Measurements from ENCODE around the gene GPR18.

The GPR18 gene

DNA sequence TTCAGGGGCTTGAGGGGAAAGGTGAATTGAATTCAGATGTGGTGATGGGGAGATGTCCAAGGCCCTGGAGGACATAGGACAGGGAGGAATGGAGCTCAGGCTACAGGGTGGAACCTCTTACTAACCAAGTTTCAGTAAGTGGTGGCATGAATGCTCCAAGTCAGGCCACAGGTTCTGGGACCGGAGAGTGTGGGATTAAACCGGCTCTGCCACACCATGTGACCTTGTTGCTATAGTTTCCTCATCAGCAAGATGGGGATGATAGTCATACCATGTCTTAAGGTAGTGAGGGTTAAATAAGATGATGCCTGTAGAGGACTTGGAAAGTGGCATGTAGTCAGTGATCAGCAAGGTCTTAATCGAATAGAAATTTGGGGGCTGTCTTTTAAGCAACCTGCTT, 32.7 kb upstream of the GPR18 start:
- no peak for DNase-seq

DNA sequence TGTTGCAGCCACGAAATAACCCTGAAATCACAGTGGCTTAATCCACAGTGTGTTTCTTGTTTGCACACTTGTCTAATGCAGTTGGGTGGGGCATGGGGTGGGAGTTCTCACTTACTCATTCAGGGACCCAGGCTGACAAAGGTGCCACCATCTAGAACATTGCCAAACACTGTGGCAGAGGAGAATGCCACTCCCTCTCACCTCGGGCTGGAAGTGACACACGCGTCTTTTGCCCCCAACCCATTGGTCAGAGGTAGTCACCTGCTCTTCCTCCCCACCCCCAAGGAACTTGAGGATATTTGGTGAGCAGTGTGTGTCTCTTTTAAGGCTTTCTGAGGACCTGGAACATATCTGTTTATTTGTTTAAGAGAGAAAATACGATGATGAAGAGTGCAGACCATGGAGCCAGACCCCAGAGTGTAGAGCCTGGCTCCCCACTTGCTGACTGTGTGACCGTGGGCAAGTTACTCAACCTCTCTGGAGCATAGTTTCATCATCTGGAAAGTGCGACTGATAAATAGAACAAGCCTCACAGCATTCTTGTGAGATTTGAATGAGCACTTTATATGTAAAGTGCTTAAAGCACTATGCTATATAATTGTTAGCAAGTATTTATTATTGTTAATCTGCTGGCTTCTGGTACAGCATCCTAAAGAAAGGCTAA, 31.6 kb upstream of the GPR18 start:
- peak; percentile 40 to 47 for DNase-seq

DNA sequence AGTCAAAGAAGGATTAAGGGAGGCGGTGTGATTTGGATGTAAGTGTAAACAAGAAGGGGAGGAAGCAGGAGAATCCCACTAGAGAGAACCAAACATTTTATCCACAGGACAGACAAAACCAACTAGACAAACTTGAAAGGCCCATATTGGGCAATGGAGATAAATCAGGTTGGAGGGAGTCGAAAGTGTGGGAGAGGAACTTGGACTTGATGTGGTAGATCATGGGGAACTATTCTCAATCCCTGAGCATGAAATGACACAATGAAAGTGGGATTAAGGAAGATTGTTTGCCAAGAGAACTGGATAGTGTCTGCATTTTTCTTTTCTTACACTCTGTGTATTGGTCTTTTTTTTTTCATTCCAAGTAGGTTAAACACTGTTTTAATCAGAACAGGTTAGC, 31.1 kb upstream of the GPR18 start:
- no peak for DNase-seq

DNA sequence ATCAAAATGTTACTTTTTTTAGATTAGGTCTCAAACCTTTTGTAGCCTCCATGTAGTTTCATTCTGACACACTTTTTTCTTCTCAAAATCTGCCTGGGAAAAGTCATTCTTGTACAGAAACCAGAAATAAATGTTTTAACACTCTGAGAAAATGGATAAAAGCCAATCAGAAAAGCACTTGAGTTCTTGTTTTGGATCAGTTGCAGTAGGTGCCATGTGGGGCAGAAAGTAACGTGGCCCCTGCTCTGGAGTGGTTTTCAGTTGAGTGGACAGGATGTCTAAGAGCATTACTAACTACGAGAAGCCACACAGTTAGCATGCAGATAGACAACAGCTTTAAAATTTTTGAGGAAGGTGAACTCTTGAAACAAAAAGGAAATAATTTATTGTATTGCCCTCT, 29.9 kb upstream of the GPR18 start:
- DNase-seq = peak; percentile 59 to 61

DNA sequence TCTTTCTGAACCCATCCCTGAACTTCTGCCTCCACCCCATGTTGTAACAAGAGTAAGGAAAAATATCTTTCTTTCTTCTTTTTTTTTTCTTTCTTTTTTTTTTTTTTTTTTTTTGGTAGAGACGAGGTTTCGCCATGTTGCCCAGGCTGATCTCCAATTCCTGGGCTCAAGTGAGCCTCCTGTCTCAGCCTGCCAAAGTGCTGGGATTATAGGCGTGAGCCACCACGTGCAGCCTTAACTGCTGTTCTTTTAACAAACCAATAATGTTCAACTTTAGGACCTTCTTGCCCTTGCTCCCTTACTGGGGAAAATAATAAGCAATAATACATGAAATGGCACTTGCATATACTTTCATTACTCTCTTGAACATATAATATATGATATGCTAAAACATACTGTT, 29.4 kb upstream of the GPR18 start:
- DNase-seq = no peak

DNA sequence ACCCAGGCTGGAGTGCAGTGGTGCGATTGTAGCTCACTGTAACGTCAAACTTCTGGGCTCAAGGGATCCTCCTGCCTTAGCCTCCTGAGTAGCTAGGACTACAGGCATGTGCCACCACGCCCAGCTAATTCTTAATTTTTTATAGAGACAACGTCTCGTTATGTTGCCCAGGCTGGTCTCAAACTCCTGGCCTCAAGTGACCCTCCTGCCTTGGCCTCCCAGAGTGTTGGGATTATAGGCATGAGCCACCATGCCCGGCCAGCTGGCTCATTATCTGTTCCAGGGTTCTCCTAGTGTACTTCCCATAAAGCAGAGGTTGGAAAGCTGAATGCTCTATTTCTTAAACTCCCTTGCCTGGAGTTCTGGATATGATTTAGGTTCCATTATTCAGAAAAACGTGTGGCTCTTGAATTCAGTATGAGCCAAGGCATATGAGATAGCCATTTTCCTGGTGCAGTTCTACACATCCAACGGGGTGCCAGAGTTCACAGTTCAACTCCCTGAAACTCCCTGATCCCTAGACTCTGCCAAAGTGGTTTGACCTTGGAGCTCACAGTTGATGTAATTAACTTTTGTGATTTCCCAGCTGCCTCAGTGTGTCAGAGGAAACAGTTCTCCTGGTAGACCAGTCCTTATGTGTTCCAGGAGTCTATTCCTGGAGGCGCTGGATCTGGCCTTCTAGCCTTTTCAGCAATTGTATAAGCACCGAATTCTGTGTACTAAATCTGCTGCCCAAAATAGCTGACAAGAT, 27.4 kb upstream of the GPR18 start:
- DNase-seq = no peak

DNA sequence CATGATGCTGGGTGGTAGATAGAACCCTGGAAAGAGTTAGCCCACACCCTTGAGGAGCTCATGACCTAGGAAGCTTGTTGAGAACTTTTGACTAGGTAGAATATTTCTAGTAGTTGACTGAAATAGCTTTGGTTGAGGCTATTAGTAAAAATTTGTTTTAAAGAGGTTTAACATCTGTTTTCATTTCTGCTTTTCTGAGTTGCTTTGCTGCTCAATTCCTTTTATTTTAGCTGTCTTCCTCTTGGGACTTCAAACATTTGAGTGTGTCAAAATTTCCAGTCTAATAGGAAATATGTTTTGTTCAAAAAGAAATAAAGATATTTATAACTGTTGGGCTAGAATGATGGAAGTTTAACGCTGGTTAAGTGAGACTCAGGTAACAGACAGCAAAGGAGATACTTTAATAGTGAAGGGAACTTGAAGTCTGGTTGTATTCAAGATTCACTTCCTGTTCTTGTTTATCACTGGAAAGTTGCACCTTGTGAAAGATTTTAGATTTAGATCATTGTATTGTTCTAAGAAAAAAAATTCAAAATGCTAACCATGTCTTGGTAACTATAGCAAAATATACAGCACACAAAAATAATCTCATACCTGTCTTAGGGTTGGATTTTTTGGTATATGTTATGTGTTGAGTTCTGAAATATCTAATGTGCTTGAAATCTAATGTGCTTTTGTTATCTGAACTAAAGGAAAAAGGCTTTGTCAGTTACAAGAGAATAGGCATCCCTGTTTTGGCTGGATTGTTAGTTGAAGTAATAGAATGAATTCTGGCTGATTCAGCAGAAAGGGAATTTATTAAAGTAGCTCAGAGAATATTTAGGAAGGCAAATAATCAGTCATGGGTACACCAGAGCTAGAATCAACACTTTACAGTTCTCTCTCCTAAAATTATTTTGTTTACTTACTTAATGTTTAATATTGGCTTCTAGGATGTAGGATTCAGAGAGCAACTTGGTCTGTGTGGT, 24.4 kb upstream of the GPR18 start:
- no peak for DNase-seq

DNA sequence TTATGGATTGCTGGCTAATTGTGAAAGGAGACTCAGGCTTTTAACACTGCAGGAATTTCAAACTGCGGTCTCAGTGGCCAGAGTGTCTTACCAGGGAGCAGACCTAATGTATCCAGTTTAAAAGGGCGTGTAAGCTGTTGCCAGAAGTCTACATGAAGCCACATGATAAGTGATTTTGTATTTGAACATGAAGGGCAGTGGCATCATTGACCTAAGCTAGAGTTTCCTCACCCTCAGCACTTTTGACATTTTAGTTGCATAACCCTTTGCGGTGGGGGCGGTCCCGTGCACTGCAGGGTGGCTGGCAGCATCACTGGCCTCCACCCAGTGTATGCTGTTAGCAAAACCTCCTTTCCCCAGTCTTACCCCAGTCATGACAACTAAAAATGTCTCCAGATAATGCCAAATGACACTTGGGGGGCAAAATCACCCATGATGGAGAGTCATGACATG, 23.7 kb upstream of the GPR18 start:
- peak; percentile 49 to 52 for DNase-seq

DNA sequence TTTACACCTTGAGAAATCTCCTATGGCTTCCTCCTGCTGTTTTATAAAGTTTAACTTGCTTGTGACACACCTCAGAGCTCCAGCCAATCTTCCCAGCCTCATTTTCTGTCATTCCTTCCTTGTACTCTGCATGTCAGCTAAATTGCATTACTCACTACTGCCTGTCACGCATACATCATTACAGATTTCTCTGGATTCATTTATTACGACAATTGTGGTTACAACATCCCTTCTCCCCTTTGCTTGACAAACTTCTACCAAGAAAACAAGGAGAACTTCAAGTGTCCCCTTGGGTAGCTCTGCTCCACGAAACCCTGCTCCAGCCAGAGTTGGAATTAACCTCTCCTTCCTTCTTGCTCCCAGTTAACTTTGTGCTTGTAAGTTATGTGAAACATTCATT, 22.0 kb upstream of the GPR18 start:
- DNase-seq = no peak

DNA sequence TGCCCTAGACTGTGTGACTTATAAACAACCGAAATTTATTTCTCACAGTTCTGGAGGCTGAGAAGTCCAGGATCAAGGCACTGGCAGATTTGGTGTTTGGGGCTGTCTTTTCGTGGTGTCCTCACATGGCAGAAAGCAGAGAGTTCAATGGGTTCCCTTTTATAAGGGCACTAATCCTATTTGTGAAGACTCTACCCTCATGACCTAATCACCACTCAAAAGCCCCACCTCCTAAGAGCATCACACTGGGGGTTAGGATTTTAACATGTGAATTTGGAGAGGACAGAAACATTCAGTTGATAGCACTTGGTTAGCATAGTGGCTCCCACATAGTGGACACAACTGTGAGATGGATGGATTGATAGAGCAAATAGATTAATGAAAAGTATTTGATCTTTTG, 21.5 kb upstream of the GPR18 start:
- DNase-seq = no peak

DNA sequence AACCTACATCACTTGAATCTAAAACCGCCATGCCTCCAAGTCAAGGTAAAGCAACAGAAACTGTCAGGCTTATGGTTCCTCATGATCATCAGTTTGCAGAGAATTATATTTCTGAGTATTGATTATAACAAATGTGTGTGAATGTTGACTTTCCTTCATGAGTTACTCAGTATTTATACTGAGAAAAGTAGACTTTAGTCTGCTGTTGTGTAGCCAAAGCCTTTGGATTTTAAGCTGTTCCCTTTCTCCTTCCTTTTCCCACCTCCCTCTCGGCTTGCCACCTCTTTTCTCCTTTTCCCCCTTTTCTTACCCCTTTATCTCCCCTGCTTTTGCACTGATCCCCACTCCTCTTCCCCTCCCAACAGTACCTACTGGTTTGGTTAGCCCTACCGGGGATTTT, 20.7 kb upstream of the GPR18 start:
- no peak for DNase-seq

DNA sequence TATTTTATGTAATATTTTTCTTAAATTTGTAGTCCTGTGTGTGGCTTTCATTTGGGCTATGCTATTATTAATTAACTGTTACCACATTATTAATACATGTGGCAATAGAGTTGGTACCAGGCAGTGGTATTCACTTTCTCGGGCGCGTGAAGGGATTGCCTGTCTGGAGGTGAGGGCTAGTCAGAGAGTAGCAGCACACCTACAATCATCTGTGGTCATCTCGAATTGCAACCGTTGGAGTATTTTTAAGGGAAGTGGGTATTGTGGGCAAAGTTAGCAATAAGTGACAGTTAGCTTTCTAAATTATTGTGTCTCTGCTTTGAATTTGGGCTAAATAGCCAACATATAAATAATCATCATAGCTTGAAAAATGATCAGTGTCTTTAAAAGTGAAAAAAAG, 20.0 kb upstream of the GPR18 start:
- no peak for DNase-seq

DNA sequence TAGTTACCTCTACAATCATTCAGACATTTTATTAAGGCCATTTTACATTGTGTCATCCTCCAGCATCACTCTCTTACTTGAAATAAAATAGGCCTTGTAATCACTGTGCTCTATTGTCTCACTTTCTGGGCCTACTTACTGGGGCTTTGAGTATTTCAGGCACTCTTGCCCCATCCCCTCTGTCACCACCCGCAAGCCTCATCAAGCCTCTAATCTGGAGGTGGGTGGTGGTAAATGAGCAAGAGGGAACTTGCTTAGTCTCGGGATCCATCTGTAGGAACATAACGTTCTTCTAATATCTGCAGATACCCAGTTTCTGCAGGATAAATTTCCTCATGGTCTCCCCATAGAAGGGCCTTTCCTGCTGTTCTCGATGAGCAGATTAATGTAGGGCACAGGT, 19.4 kb upstream of the GPR18 start:
- DNase-seq = no peak

DNA sequence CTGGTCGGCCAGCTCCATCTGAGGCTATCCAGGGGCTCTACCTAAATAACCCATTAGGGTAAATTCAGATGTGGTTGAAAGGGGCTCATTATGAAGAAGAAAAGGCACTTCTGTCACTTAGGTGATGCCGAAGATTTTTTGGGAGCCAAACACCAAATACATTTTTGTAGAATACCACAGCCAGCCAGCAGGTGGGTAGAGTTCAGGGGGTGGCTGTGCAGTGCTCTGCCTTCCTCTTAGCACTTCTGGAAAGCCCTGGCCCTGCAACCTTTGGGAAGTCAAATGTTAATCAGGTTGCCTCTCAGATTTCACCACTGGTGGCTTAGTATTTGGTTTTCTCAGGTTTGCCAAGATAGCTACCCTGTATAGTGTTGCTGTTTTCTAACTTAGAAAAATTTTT, 18.5 kb upstream of the GPR18 start:
- DNase-seq = no peak

DNA sequence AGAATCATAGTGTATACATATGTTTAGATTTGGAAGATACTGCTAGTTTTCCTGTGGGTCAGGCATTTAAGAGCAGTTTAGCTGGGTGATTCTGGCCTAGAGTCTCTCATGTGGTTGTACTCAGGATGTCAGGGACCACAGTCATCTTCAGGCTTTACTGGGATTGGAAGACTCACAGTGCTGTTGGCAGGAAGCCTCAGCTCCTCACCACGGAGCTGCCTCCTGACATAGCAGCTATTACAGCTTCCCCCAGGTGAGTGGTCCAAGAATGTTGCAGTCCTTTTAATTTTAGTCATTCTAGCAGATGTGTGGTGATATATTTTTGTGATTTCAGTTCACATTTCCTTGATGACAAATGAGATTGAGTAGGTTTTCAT, 16.9 kb upstream of the GPR18 start:
- peak in 1 of 2 donors; percentile 38 for DNase-seq

DNA sequence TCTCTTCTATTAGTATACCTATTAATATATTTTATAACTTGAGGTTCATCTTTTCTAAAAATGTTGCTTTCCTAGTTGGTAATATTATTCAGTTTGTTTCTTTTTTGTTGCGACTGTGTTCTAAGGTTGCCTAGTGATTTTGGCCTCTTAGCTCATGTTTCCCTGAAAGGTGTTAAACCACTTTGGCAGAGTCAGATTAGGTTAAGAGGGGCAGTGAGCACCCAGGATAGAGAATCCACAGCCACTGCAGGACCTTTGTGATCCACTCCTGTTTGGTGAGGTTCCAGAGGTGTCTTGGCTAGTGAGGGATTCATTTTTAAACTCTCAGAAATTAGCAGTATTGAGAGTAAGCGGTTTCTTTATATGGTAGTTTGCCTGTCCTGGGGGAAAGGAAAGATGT, 14.9 kb upstream of the GPR18 start:
- DNase-seq = no peak

DNA sequence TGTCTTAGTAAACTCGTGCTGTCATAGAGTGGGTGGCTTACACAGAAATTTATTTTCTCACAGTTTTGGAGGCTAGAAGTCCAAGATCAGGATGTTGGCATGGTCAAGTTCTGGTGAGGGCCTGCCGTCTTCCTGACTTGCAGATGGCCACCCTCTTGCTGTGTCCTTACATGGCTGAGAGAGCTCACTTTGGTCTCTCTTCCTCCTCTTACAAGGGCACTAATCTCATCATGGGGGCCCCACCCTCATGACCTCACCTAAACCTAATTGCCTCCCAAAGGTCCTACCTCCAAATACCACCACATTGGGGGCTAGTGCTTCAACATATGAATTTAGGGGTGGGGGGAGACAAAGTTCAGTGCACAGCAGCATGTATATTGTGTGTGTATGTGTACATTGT, 14.3 kb upstream of the GPR18 start:
- DNase-seq = no peak

DNA sequence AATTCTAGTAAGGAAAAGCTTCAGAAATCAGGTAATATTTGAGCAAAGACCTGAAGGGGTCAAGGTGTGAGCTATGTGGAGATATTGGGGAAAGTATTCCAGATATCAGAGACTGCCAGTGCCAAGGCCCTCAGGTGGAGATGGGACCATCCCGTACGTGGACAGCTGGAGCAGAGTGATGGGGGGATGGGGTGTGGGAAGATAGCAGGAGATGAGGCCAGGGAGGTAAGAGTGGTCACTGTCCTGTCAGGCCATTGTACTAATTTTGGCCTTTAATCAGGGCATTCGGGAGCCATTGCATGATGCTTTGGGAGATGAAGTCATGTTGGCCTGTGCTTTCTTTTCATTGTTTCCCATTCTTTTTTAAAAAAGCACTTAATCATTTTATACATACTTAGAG, 13.1 kb upstream of the GPR18 start:
- DNase-seq = no peak

DNA sequence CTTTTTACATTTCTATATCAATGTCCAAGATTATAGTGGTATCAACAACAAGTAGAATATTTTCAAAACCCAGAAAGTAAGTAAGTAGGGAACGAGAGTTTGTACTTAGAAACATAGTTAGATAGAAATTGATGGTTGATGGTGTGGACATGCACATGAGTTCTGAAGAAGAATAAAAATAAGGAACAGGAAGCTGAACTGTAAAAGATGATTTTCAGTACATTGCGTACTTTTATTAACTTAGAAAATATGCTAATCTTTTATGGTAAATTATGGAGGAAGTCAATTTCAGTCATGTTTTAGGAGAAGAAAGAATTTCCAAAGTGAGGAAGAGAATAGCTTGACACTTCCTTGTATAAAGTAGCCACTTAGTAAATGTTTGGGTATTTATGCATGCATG, 12.3 kb upstream of the GPR18 start:
- no peak for DNase-seq

DNA sequence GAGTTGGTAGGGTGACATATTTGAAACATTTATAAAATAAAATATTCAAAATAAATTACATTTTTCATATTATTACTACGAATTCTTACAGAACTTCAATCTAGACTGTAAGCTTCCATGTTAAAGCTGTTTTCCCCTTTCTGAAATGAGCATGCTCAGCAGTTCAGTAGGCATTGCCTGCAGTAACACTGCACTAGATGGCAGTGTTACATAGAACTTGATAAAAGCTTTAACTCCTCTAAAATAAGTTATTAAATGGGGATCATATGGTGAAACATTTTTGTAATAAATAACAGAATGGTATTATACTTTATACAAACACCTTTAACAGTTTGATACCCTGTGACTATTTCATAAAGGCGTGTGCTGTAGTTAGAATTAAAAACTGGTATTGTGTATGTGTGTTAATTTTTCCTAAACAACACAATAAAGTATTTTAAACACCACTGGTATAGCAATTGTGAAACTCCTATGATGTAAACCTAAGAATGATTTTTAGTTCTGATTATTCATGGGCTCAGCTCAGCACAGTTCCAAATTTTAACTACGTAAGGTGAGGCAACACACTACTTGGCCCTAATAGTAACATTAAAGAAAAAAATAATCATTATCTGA, 11.6 kb upstream of the GPR18 start:
- DNase-seq = no peak

DNA sequence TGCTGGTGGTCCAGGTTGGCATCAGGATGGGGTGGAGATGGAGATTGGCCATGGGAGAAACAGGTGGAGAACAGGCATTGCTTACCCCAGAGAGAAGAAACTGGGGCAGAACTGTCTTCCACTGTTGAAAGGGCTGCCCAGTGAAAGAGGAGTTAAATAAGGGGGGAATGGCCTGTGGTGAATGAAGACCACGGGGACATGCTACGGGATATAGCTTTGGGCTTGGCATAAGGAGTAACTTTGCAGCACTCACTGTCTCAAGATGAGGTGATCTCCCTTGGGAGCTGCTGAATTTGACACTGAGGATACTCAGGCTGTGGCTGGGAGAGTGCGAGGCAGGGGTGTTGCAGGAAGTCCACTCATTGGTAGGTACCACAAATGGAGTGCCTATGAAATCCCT, 10.6 kb upstream of the GPR18 start:
- no peak for DNase-seq

DNA sequence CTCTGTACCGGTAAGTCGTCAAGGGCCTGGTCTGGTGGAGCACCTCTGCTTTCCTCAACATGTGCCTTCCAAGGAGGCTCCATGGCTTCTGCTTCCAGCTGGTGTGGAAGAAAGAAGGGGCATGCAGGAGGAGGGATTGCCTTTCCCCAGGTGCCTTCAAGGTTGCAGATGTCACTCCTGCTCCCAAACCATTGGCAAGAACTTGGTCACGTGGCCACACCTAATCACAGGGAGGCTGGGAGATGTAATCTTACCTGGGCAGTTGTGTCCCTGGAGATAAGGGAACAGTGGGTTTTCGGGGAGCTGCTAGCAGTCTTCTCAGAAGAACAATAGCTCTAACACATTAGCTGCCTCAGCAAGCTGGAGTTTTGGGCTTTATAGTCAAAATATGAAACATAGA, 9.7 kb upstream of the GPR18 start:
- no peak for DNase-seq

DNA sequence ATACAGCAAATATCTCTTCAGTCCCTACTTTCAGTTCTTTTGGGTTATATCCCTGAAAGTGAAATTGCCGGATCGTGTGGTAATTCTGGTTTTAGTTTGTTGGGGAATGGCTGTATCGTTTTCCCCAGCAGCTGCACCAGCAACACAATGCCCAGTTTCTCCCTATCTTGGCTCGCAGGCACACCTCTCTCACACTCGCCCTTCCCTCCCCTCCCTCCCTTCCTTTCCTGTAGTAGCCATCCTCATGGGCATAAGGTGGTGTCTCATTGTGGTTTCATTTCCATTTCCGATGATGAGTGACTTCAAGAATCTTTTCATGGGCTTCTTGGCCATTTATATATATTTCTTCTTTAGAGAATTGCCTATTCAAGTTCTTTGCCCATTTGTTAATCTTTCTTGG, 8.6 kb upstream of the GPR18 start:
- no peak for DNase-seq
